Measurements from ENCODE around the gene POPDC2. TPM values are rescaled to one million over a fixed set of nuclear protein-coding genes. Genes with fewer than 3 reads are reported as not detected.

Gene POPDC2
- total RNA-seq, 1 experiment from 2014 or later, result 0.48 TPM

DNA sequence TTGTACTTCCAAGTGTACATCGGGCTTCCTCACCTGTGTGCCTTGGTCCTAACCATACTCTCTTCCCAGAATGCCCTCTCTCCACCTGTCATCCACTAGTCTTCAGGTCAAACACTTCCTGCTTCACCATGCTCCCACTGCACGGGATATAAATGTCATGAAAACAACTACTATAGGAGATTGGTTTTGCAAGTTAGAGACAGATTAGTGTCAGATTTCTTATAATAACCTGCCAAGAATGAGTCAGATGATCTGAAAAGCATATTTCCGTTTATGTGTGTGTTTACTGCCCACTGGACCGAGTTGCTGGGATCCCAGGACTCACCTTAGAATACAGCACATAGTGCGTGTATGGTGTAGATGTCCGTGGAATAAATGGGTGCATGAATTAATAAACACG, 41.3 kb downstream of the POPDC2 start (continued):
- TF ChIP-seq, protein P1, sequence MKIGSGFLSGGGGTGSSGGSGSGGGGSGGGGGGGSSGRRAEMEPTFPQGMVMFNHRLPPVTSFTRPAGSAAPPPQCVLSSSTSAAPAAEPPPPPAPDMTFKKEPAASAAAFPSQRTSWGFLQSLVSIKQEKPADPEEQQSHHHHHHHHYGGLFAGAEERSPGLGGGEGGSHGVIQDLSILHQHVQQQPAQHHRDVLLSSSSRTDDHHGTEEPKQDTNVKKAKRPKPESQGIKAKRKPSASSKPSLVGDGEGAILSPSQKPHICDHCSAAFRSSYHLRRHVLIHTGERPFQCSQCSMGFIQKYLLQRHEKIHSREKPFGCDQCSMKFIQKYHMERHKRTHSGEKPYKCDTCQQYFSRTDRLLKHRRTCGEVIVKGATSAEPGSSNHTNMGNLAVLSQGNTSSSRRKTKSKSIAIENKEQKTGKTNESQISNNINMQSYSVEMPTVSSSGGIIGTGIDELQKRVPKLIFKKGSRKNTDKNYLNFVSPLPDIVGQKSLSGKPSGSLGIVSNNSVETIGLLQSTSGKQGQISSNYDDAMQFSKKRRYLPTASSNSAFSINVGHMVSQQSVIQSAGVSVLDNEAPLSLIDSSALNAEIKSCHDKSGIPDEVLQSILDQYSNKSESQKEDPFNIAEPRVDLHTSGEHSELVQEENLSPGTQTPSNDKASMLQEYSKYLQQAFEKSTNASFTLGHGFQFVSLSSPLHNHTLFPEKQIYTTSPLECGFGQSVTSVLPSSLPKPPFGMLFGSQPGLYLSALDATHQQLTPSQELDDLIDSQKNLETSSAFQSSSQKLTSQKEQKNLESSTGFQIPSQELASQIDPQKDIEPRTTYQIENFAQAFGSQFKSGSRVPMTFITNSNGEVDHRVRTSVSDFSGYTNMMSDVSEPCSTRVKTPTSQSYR (CRISPR knock-in tag; IDR thresholded peaks at IDR 0.05), result no peak
- no peak for TF ChIP-seq GRHL2 (CRISPR knock-in tag; IDR thresholded peaks at IDR 0.05; ENCODE audit: insufficient replicate concordance, severe bottlenecking)
- no peak for TF ChIP-seq JUN (CRISPR knock-in tag; IDR thresholded peaks at IDR 0.05)

DNA sequence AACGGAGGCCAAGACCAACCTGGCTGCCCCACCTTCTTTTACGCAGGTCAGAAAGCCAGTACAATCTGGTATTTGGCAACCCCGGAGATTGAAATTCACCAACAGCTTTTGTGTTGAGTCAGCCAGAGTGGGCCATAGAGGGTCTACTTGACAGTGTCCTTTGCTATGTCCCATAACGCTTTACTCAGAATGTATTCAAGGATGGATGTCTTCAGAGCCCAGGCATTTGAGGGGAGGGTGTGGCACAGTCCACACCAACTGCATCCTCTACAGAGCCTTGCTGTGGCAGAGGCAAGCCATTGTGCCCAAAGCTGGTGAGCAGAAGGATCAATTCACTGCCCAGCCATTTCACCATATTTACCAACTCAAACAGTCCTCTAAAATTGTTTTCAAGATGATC, 44.3 kb downstream of the POPDC2 start:
- ATAC-seq, result no peak
- H3K4me1 Mint-ChIP-seq, result no peaks in the 10 kb centered on the region
- CTCF ChIA-PET, result no interaction called here
- no peaks in the 10 kb centered on the region for H3K36me3 Mint-ChIP-seq
- H3K27me3 Mint-ChIP-seq (ENCODE audit: low read depth), result no peaks in the 10 kb centered on the region; the same call in none of the 2 replicates
- no peak overlapping the region for H3K4me3 Mint-ChIP-seq
- no peaks in the 10 kb centered on the region for H3K9me3 Mint-ChIP-seq
- H3K27ac Mint-ChIP-seq, result no peak overlapping the region
- TF ChIP-seq NR2C2 (CRISPR knock-in tag; IDR thresholded peaks at IDR 0.05), result no peak
- TF ChIP-seq, protein P2, sequence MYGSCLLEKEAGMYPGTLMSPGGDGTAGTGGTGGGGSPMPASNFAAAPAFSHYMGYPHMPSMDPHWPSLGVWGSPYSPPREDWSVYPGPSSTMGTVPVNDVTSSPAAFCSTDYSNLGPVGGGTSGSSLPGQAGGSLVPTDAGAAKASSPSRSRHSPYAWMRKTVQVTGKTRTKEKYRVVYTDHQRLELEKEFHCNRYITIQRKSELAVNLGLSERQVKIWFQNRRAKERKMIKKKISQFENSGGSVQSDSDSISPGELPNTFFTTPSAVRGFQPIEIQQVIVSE (CRISPR knock-in tag; IDR thresholded peaks at IDR 0.05; ENCODE audit: borderline replicate concordance), result no peak
- TF ChIP-seq PRRX2 (CRISPR knock-in tag; IDR thresholded peaks at IDR 0.05), result no peak
- no peak for TF ChIP-seq ZNF317 (CRISPR knock-in tag; IDR thresholded peaks at IDR 0.05; ENCODE audit: borderline replicate concordance, low read depth)
- no peak for TF ChIP-seq ETV6 (CRISPR knock-in tag; IDR thresholded peaks at IDR 0.05)
- TF ChIP-seq, protein P3, sequence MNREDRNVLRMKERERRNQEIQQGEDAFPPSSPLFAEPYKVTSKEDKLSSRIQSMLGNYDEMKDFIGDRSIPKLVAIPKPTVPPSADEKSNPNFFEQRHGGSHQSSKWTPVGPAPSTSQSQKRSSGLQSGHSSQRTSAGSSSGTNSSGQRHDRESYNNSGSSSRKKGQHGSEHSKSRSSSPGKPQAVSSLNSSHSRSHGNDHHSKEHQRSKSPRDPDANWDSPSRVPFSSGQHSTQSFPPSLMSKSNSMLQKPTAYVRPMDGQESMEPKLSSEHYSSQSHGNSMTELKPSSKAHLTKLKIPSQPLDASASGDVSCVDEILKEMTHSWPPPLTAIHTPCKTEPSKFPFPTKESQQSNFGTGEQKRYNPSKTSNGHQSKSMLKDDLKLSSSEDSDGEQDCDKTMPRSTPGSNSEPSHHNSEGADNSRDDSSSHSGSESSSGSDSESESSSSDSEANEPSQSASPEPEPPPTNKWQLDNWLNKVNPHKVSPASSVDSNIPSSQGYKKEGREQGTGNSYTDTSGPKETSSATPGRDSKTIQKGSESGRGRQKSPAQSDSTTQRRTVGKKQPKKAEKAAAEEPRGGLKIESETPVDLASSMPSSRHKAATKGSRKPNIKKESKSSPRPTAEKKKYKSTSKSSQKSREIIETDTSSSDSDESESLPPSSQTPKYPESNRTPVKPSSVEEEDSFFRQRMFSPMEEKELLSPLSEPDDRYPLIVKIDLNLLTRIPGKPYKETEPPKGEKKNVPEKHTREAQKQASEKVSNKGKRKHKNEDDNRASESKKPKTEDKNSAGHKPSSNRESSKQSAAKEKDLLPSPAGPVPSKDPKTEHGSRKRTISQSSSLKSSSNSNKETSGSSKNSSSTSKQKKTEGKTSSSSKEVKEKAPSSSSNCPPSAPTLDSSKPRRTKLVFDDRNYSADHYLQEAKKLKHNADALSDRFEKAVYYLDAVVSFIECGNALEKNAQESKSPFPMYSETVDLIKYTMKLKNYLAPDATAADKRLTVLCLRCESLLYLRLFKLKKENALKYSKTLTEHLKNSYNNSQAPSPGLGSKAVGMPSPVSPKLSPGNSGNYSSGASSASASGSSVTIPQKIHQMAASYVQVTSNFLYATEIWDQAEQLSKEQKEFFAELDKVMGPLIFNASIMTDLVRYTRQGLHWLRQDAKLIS (CRISPR knock-in tag; IDR thresholded peaks at IDR 0.05; ENCODE audit: borderline replicate concordance), result no peak
- TF ChIP-seq TEAD4 (CRISPR knock-in tag; IDR thresholded peaks at IDR 0.05), result no peak
- TF ChIP-seq, protein P4, sequence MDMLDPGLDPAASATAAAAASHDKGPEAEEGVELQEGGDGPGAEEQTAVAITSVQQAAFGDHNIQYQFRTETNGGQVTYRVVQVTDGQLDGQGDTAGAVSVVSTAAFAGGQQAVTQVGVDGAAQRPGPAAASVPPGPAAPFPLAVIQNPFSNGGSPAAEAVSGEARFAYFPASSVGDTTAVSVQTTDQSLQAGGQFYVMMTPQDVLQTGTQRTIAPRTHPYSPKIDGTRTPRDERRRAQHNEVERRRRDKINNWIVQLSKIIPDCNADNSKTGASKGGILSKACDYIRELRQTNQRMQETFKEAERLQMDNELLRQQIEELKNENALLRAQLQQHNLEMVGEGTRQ (CRISPR knock-in tag; IDR thresholded peaks at IDR 0.05), result no peak
- TF ChIP-seq ZNF423 (CRISPR knock-in tag; IDR thresholded peaks at IDR 0.05), result no peak
- TF ChIP-seq, protein P5, sequence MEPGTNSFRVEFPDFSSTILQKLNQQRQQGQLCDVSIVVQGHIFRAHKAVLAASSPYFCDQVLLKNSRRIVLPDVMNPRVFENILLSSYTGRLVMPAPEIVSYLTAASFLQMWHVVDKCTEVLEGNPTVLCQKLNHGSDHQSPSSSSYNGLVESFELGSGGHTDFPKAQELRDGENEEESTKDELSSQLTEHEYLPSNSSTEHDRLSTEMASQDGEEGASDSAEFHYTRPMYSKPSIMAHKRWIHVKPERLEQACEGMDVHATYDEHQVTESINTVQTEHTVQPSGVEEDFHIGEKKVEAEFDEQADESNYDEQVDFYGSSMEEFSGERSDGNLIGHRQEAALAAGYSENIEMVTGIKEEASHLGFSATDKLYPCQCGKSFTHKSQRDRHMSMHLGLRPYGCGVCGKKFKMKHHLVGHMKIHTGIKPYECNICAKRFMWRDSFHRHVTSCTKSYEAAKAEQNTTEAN (CRISPR knock-in tag; IDR thresholded peaks at IDR 0.05), result no peak
- no peak for TF ChIP-seq ESRRA (CRISPR knock-in tag; IDR thresholded peaks at IDR 0.05; ENCODE audit: borderline replicate concordance)
- TF ChIP-seq SMAD4 (CRISPR knock-in tag; IDR thresholded peaks at IDR 0.05), result no peak
- no peak for TF ChIP-seq ZNF416 (CRISPR knock-in tag; IDR thresholded peaks at IDR 0.05)
- TF ChIP-seq SMAD3 (CRISPR knock-in tag; IDR thresholded peaks at IDR 0.05; ENCODE audit: borderline replicate concordance), result no peak
- POLR2A ChIA-PET, result no interaction called here
- no peak for DNase-seq (ENCODE audit: low spot score)
